NCI-H748 (cell line): ENCODE results near the gene MYMK.

ENCODE experiments used
- DNase-seq: peaks from one replicate; lab custom pipeline; 2025; ENCODE audit not compliant: unreplicated experiment; lab: John Stamatoyannopoulos, UW

MYMK gene

GRCh38 chr9:133558191-133559126, 33.7 kb upstream of the MYMK start:
- DNase-seq: no peak

GRCh38 chr9:133557581-133557980, 32.8 kb upstream of the MYMK start:
- no peak for DNase-seq

DNA sequence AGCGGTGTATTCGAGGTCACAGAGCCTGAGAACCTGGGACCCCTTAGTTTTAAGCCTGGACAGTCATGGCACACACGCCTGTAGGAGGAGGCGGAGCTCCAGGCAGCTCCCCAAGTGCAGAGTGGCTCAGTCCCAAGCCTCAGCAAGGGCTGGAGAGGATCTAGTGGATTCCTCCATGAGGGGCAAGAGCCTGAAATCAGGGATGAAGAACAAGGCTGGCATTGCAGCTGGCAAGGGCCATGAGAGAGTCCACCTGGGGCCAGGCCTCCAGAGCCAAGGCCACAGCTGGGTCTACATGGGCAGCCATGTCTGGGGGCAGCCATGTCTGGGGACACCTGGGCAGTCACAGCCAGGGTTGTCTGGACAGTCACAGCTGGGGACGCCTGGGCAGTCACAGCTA, 31.6 kb upstream of the MYMK start:
- no peak for DNase-seq

DNA sequence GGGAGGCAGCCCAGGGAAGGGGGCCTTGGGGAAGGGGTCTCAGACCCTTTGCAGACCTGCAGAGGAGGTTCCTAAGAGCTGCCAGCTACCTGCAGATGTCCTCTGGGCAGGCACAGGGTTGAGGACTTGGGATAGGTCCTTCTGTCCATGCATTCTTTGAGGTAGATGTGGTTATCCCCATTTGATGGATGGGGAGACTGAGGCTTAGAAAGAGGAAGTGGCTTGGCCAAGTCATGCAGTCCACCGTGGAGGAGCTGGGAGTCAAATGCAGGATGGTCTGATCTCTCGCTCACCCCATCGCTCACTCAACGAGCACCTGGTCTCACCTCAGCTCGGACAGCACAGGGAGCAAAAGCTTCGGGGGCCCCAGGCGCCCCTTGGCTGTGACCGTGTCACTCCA, 30.0 kb upstream of the MYMK start:
- DNase-seq: no peak

- no peak for DNase-seq
Observed at GRCh38 chr9:133553973-133554713, 29.4 kb upstream of the MYMK start.

DNA sequence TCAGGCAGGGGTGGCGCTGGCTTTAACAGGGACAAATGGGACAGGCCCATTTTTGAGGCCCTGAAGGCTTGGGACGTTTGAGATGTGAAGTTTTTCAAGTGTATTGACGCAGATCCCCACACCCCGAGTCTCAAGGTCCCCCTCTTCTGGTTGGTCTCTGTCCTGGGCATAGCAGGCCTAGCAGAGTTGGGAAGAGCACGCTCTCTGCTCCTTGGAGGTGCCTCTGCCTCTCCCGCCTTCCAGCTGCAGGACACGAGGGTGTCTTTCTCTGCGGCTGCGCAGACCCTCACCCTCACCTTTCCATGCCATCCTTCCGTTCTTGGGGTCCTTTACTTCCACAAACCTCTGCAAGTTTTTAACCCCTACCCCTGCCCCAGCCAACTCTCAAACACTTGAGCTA, 28.4 kb upstream of the MYMK start:
- DNase-seq: no peak

- peak; percentile 16 for DNase-seq
Observed at GRCh38 chr9:133552236-133552635, 27.5 kb upstream of the MYMK start.

- DNase-seq: no peak
Observed at GRCh38 chr9:133551446-133551845, 26.7 kb upstream of the MYMK start.

DNA sequence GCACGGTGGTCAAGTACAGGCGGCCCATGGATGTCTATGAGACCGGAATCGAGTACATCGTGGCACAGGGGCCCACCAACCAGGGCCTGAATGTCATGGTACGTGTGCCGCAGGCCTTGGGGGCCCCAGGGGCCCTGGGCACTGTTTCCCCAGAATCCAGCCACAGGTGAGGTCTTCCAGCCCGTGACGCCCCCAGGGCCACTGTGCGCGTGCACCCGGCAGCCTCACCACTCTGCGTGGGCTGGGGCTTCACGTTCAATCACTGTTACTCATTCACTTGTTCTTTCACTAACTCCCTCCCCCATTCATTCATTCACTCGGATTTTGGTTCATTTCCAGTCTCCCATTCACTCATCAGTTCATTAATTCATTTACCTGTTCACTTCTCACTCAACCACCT, 22.4 kb upstream of the MYMK start:
- DNase-seq: no peak

GRCh38 chr9:133546287-133546680, 21.5 kb upstream of the MYMK start:
- no peak for DNase-seq

GRCh38 chr9:133545494-133546286, 20.9 kb upstream of the MYMK start:
- DNase-seq: no peak

DNA sequence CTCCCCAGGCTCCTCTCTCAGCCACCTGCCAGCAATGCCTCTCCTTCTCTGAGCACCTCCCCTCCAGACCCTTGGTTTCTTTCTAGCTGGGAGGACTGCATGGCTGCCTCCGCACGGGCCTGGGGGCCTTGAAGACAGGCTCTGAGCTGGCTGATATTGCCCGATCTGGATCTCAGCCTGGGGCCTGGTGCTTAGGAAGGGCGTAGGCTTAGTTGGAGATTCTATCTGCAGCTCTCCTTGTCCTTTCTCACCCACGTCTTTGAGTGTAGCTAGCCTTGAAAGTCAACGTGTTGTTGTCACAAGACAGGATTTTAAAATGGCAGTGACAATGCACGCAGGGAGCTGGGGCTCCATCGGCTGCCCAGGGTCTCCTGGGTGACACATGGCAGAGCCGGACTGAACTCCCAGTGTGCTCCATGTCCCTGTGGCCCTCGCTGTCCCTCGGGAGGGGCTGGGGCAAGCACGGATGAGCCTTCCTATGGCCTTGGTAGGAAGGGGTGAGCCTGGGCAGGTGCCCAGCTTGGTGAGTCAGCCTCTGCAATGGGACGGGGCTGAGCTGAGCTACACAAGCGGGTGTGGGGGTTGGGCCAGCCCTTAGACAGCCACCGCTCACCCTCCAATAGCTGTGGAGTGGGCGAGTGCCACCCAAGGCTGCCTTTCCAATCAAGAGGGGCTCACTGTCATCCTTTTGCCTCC, 19.2 kb upstream of the MYMK start:
- no peak for DNase-seq

DNA sequence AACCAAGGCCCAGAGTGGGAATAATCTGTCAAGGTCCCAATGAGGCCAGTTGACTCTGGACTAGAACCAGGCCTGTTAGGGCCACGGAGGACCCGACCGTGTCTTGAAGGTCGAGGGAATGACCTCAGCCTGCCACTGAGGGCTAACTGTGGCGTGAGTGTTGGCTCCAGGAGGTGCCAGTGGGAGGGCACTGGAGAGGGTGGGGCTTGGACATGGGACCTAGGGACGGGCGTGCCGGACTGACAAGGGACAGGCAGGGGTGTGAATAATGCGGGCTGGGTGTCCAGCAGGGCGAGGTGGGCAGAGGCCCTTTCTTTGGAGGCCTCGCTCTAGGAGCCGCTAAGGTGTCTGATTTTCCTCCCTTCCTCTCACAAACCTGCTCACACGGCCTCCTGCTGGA, 17.2 kb upstream of the MYMK start:
- DNase-seq: no peak

- no peak for DNase-seq
Observed at GRCh38 chr9:133540698-133541025, 15.9 kb upstream of the MYMK start.

- DNase-seq: no peak
Observed at GRCh38 chr9:133539991-133540697, 15.4 kb upstream of the MYMK start.

DNA sequence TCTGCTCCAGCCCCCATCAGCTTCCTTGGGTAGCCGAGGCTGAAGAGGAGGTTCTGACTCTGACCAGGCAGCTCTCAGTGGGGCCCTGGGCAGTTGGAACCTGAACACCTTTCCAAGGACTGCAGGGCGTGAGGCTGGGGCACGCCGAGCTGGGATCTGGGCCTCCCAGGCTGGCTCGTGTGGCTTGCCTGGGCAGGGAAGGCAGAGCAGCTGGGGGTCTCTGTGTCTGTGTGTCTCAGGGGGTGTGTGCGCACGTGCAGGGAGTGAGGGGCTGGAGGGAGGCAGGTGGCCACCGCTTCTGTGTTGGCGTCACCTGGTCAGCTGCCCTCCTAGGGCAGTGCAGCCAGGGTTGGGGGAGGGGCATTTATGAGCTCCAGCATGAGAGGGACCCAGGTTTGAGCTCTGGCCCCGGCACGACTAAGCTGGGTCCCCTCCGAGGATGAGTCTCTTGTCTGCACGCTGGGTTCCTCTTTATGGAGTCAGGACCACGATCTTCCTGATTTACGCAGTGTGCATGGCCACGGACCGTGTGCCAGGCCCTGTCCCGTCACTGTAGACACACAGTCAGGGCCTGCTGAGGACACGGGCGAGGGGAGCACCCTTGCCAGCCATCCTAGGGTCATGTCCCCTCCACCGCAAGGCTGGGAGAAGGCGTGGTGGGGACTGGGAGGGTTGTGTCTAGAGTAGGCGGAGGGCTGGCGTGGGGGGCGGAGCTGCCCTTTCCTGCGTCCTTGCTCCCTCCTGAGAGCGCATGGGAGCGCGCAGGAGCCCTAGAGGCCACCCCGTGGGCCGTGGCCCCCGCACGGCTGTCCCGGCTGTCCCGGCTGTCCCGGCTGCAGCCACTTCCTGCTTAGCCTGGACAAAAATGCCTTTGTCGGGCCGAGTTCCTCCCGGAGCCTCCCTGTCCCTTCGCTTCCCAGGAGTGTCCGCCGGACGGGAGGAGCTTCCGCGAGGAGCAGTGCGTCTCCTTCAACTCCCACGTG, 14.4 kb upstream of the MYMK start:
- no peak for DNase-seq

- no peak for DNase-seq
Observed at GRCh38 chr9:133538176-133538575, 13.4 kb upstream of the MYMK start.

- DNase-seq: no peak
Observed at GRCh38 chr9:133537257-133537656, 12.5 kb upstream of the MYMK start.

DNA sequence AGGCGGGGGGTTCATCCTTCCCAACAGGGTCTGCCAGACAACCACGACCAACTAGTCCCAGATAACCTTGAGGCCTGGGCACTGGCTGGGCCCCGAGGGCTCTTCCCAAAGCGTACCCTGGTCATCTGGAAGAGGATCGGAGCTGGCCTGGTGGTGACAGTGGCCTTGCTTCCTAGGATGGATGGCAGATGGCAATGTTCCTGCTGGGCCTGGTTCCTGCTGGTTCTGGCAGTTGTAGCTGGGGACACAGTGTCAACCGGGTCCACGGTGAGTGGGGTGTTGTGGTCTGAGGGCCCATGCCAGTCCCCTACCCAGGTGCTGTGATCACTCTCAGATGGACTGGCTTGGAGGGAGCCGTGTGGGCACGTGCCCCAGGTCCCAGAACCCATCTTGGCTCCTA, 11.8 kb upstream of the MYMK start:
- no peak for DNase-seq
